Endothelial cell (in vitro differentiated cells): ENCODE results near the gene SELENON. TPM values are rescaled to one million over a fixed set of nuclear protein-coding genes. Genes with fewer than 3 reads are reported as not detected.

Experiments used
- DNase-seq: peaks from one replicate; pipeline ENCODE4 v3.0.0; 2021; ENCODE audit warnings: low spot score
- H3K27ac Mint-ChIP-seq: one replicate; pipeline ENCODE4 v1.8.0; 2021; ENCODE audit warnings: mixed read lengths, inconsistent platforms; ENCODE audit not compliant: unreplicated experiment
- H3K27me3 Mint-ChIP-seq: one replicate; pipeline ENCODE4 v1.8.0; 2021; ENCODE audit warnings: mild to moderate bottlenecking, moderate library complexity, mixed read lengths, inconsistent platforms; ENCODE audit not compliant: unreplicated experiment
- H3K36me3 Mint-ChIP-seq: one replicate; pipeline ENCODE4 v1.8.0; 2021; ENCODE audit warnings: mild to moderate bottlenecking, low read depth, mixed read lengths, inconsistent platforms; ENCODE audit not compliant: unreplicated experiment
- H3K4me1 Mint-ChIP-seq: one replicate; pipeline ENCODE4 v1.8.0; 2021; ENCODE audit warnings: mild to moderate bottlenecking, mixed read lengths, inconsistent platforms; ENCODE audit not compliant: unreplicated experiment
- H3K4me3 Mint-ChIP-seq: one replicate; pipeline ENCODE4 v1.8.0; 2021; ENCODE audit warnings: mild to moderate bottlenecking, mixed read lengths, inconsistent platforms; ENCODE audit not compliant: unreplicated experiment
- H3K9me3 Mint-ChIP-seq: one replicate; pipeline ENCODE4 v1.8.0; 2021; ENCODE audit warnings: mixed read lengths, inconsistent platforms; ENCODE audit not compliant: unreplicated experiment
- CTCF ChIP-seq: fragments of 200-600 bp; sonication (generic); IDR thresholded peaks from one replicate; pipeline ENCODE4 v1.5.0; 2021; ENCODE audit warnings: antibody characterized with exemption; ENCODE audit not compliant: unreplicated experiment
- total RNA-seq: library from RNA; stranded (reverse); fragmentation: NEBNext Ultra II Directional; extraction: Animal tissue kit (Norgen Biotek cat#: 25700); gene quantifications from one replicate; pipeline ENCODE4 v1.2.1, GENCODE V29; 2021; ENCODE audit not compliant: unreplicated experiment

SELENON gene
- total RNA-seq, 1 donor from 2014 or later, result 284 TPM

GRCh38 chr1:25807480-25808390, 7.7 kb downstream of the SELENON start:
- Mint-ChIP-seq H3K9me3 (no peaks in the 10 kb centered on the region), H3K36me3 (peaks cover 20% of the 10 kb centered on the region), H3K27ac (no peak overlapping the region), H3K4me1 (peaks cover 24% of the 10 kb centered on the region), H3K27me3 (peaks cover 3% of the 10 kb centered on the region), H3K4me3 (no peak overlapping the region)
- TF ChIP-seq CTCF, result no peak
- no peak for DNase-seq

GRCh38 chr1:25808481-25809244, 8.7 kb downstream of the SELENON start:
- peaks cover 25% of the 10 kb centered on the region for H3K36me3 Mint-ChIP-seq
- H3K4me1 Mint-ChIP-seq, result peaks cover 20% of the 10 kb centered on the region

GRCh38 chr1:25809283-25809926, 9.4 kb downstream of the SELENON start:
- no peak for TF ChIP-seq CTCF
- peaks cover 25% of the 10 kb centered on the region for H3K36me3 Mint-ChIP-seq
- H3K27ac Mint-ChIP-seq, result no peak overlapping the region
- H3K4me1 Mint-ChIP-seq, result peaks cover 16% of the 10 kb centered on the region
- H3K4me3 Mint-ChIP-seq, result no peak overlapping the region
- no peak for DNase-seq
- no peaks in the 10 kb centered on the region for H3K9me3 Mint-ChIP-seq
- H3K27me3 Mint-ChIP-seq, result peaks cover 3% of the 10 kb centered on the region

More at GRCh38 chr1:25808481-25809244, 8.7 kb downstream of the SELENON start:
- Mint-ChIP-seq H3K27me3 (peaks cover 3% of the 10 kb centered on the region), H3K9me3 (no peaks in the 10 kb centered on the region), H3K4me3 (no peak overlapping the region), H3K27ac (no peak overlapping the region)
- TF ChIP-seq CTCF, result no peak
- no peak for DNase-seq

- Mint-ChIP-seq H3K4me1 (peaks cover 12% of the 10 kb centered on the region), H3K36me3 (peaks cover 28% of the 10 kb centered on the region), H3K4me3 (no peak overlapping the region), H3K27ac (no peak overlapping the region), H3K9me3 (no peaks in the 10 kb centered on the region), H3K27me3 (peaks cover 1% of the 10 kb centered on the region)
- no peak for TF ChIP-seq CTCF
- no peak for DNase-seq
Measured at GRCh38 chr1:25809929-25810328, 9.9 kb downstream of the SELENON start.
